ENCODE data around the gene KCNJ5.

KCNJ5 gene

DNA sequence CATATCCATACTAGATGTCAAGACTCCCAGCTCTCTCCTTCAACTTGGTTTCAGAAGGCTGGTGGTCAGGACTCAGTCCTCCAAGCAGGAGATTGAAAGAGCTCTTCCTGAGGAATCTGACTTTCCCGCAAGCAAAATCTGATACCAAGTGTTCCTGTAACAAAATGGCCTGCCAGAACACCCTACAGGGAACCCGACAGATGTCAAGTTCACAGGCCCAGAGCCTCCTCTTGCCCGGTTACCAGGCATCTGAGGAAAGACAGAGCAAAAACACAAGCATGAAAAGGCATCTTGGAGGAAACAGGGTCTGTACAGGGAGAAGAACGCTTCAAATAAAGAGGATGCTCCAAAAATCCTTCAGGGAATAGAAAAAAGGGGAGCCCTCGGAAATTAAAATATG, 8.7 kb upstream of the KCNJ5 start:
- no peak overlapping the region for H3K4me2 ChIP-seq (ENCODE audit: low read length)
- H3K27me3 ChIP-seq (ENCODE audit: control insufficient read depth, insufficient read depth, low read length): no peaks in the 10 kb centered on the region
- H3K4me1 ChIP-seq: no peaks in the 10 kb centered on the region
- TF ChIP-seq, protein P1, sequence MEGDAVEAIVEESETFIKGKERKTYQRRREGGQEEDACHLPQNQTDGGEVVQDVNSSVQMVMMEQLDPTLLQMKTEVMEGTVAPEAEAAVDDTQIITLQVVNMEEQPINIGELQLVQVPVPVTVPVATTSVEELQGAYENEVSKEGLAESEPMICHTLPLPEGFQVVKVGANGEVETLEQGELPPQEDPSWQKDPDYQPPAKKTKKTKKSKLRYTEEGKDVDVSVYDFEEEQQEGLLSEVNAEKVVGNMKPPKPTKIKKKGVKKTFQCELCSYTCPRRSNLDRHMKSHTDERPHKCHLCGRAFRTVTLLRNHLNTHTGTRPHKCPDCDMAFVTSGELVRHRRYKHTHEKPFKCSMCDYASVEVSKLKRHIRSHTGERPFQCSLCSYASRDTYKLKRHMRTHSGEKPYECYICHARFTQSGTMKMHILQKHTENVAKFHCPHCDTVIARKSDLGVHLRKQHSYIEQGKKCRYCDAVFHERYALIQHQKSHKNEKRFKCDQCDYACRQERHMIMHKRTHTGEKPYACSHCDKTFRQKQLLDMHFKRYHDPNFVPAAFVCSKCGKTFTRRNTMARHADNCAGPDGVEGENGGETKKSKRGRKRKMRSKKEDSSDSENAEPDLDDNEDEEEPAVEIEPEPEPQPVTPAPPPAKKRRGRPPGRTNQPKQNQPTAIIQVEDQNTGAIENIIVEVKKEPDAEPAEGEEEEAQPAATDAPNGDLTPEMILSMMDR (IDR thresholded peaks at IDR 0.05): no peak
- H3K4me3 ChIP-seq (ENCODE audit: low read depth, low read length): no peak overlapping the region
- H3K9ac ChIP-seq: no peak overlapping the region
- no peak overlapping the region for H2AFZ ChIP-seq
- H3K27ac ChIP-seq: no peak overlapping the region
- no peaks in the 10 kb centered on the region for H3K9me3 ChIP-seq (ENCODE audit: control insufficient read depth, low read length)
- no peaks in the 10 kb centered on the region for H3K79me2 ChIP-seq
- H3K36me3 ChIP-seq (ENCODE audit: control insufficient read depth, insufficient read depth, low read length): no peaks in the 10 kb centered on the region

DNA sequence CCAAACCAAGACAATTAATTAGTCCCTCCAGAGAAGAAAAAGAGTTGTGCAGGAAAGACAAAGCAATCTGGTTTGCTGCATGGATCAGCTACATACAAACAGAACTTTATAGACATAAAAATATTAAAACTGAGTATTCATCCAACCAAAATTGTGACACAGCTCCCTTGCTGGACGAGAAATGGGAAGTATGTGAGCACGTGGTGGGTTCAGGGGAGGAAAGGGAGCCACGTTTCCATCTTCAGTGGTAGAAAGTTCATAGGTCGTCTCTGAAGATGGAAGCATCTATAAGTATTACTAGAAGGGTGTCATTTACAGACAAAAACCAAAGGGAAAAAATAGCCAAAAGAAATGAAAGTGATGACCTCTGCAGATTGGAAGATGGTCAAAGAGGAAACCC, 7.1 kb upstream of the KCNJ5 start:
- H3K9me3 ChIP-seq (ENCODE audit: control insufficient read depth, low read length): no peaks in the 10 kb centered on the region
- TF ChIP-seq, protein P1 (IDR thresholded peaks at IDR 0.05): no peak
- no peaks in the 10 kb centered on the region for H3K36me3 ChIP-seq (ENCODE audit: control insufficient read depth, insufficient read depth, low read length)
- H3K4me1 ChIP-seq: no peaks in the 10 kb centered on the region
- no peak overlapping the region for H3K9ac ChIP-seq
- no peak overlapping the region for H3K4me2 ChIP-seq (ENCODE audit: low read length)
- H2AFZ ChIP-seq: no peak overlapping the region
- H3K79me2 ChIP-seq: no peaks in the 10 kb centered on the region
- no peak overlapping the region for H3K4me3 ChIP-seq (ENCODE audit: low read depth, low read length)
- H3K27me3 ChIP-seq (ENCODE audit: control insufficient read depth, insufficient read depth, low read length): no peaks in the 10 kb centered on the region
- H3K27ac ChIP-seq: no peak overlapping the region

DNA sequence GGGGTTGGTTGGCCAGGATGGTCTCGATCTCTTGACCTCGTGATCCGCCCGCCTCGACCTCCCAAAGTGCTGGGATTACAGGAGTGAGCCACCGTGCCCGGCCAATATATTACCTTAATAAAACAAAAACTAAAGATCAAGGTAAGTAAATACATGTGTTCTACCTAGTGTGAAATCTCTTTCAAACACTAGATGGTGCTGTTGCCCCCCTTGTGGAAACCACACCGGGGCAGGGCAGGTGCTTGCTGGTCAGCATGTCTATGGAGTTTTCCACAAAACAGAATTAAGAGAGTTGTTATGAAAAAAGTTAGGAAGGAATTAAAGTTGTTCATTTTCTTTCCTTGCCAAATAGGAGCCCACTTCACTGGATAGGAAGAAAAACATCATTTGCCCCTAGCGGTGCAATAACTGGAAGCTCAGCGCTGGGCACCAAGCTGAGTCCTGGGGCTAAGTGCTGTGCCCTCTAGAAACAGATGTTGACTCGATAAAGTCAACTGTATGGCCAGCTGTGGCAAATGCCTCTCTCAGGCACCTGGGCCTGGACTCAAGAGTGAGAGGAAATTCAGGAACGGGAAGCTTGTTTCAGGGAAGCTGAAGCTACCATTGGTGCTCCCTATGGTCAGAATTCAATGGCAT, 6.3 kb upstream of the KCNJ5 start:
- H3K4me1 ChIP-seq: no peaks in the 10 kb centered on the region
- no peak overlapping the region for H3K9ac ChIP-seq
- TF ChIP-seq, protein P1 (IDR thresholded peaks at IDR 0.05): peak; percentile 83
- H3K9me3 ChIP-seq (ENCODE audit: control insufficient read depth, low read length): no peaks in the 10 kb centered on the region
- no peak overlapping the region for H3K4me2 ChIP-seq (ENCODE audit: low read length)
- no peaks in the 10 kb centered on the region for H3K27me3 ChIP-seq (ENCODE audit: control insufficient read depth, insufficient read depth, low read length)
- H3K36me3 ChIP-seq (ENCODE audit: control insufficient read depth, insufficient read depth, low read length): no peaks in the 10 kb centered on the region
- no peak overlapping the region for H3K27ac ChIP-seq
- H2AFZ ChIP-seq: no peak overlapping the region
- no peak overlapping the region for H3K4me3 ChIP-seq (ENCODE audit: low read depth, low read length)
- no peaks in the 10 kb centered on the region for H3K79me2 ChIP-seq

DNA sequence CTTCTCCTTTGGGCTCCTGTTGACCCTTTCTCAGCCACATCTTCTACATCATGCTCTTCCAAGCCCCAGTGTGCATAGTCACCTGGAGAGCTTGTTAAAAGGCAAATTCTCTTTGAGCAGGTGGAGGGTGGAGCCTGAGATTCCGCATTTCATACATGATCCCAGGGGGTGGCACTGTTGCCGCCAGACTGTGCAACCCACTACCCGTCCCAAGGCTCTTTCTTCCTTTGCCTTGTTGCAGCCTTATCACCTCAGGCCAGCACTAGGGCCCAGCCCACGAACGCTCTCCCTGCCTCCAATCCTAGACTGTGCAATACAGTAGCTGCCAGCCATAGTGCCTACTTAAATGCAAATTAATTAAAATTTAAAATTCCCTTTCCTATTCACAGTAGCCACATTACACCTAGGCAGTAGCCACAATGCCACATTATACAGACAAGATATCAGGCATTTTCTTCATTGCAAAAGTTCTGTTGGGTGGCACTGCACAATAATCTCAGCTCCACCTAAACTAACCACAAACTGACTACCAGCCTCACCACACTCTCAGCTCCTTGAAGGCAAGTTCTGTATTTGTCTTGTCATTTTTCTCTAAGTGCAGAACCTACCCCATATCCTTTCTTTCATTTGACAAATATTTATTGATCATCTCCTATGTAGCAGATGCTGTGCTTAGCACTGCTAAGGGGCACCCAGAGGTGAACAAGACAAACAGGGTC, 4.6 kb upstream of the KCNJ5 start:
- Histone ChIP-seq H3K4me3 (ENCODE audit: low read depth, low read length) (no peak overlapping the region), H3K9ac (no peak overlapping the region), H3K4me1 (no peaks in the 10 kb centered on the region), H3K79me2 (no peaks in the 10 kb centered on the region), H3K9me3 (ENCODE audit: control insufficient read depth, low read length) (no peaks in the 10 kb centered on the region), H3K4me2 (ENCODE audit: low read length) (no peak overlapping the region), H3K27ac (no peak overlapping the region), H3K36me3 (ENCODE audit: control insufficient read depth, insufficient read depth, low read length) (no peaks in the 10 kb centered on the region), H3K27me3 (ENCODE audit: control insufficient read depth, insufficient read depth, low read length) (no peaks in the 10 kb centered on the region), H2AFZ (no peak overlapping the region)
- TF ChIP-seq, protein P1 (IDR thresholded peaks at IDR 0.05): no peak
